ENCODE data around the gene TLCD5.
A peak's percentile ranks its signal among the peaks of the same experiment; 100 is the strongest.

The TLCD5 gene

DNA sequence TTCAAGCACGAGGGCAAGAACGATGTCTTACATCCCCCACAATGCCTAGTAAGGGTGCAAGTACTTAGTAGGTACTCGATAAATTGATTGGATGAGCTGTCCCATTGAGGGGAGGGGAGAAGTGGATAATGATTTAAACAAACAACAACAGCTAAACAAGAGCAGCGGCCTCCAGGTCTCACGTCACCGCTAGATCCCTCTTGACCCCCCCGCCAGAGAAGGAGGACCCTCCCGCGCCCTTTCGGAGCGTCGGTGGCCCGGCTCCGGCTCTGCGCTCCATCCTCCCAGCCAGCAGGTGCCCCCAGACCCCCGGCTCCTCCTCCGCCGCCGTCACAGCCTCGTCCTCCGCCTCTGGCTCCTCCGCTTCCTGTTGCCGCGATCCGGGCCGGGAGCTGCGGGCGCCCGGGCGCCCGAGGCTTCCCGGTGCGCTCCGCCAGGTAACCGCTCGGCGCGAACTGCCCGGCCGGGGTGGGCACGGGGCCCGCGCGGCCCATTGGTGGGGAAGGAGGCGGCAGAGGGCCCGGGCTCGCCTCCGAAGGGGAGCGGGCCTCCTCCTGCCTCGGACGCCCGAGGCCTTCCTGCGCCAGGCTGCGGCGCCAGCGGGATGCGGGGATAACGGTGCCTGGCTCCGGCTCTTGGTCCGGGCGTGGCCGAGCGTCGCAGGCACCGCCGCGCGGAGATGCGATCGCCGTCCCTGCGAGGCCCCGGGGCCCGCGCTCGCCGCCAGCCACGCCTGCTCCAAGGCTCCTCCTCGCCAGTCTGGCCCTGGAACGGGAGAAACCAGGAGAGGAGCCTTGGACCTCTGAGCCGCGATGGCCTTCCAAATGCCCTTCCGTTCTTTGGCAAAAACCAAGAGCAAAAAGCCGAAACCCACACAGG lies at the start of gene TLCD5:
Gene TLCD5 (plus strand): TSS at position 368 of the 879 bp plus-strand sequence. CDS start 2,143 bp downstream, outside the sequence.
- DNase-seq (ENCODE audit: low read depth), result no peak

DNA sequence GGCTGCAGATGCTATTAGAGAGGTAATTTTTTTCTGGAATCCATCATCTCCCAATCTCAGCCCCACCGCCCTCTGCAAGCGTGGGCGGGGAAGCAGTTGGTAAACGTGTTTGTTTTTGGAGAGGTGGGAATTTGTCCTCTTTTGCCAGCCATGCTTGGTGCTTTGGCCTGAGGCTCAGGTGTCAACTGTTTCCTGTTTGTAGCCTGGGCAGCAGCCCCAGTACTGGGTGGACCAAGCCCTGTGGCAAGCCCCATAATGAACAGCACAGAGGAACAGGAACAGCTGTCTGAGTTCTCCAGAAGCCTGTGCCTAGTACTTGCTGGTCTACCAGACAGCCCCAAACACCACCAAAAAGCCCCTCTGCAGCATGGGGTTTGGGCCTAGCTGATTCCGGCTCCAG lies 45.6 kb upstream of the TLCD5 start:
- DNase-seq (ENCODE audit: low read depth), result no peak

DNA sequence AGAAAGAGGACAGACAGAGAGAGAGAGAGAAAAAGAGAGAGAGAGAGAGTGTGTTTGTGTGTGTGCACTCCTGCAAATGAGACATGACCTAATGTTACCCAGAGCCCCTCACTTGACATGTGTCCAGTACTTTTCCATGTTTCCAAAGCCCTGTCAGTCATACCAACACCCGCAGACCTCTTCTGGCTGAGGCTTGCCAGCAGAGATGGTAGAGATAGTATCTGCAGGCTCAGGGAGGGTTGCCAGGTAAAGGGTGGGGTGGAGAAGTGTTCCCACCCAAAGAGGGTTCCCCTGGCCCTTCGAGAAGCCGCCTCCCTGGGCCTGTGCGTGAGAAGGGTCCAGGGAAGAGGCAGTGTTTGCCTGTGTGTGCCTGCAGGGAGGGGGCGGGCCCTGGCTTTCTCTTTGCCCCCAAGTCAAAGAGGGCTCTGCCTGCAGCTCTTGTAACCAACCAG lies 44.5 kb upstream of the TLCD5 start:
- DNase-seq (ENCODE audit: low read depth), result no peak

DNA sequence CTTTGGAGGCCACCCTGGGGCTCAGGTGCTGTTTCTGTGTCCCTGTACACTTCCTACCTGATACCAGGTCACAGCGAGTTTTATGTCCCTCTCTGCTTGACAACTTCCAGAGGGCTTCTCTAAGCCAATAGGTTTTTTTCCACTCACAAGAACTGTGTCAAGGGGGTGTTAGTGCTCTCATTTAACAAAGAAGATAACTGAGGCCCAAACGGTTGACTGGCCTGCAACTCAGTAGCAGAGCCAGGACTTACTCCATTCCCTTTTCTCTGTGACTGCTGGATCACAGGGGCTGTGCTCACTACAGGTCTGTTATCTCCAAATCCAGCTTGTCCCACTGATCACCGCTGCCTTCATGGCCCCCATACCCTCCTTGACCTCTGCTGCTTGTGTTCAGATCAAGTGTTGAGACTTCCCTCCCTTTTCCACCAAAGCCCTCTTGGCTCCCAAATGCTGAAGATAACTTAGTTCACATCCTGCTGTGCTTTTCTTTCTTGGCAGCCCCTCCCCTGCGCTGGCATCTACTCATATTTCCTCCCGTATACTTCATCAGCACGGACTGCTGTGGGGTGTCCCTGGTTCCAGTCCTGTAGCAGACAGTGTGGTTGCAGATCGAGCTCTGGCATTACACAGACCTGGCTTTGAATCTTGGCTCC lies 43.8 kb upstream of the TLCD5 start:
- DNase-seq (ENCODE audit: low read depth), result no peak

DNA sequence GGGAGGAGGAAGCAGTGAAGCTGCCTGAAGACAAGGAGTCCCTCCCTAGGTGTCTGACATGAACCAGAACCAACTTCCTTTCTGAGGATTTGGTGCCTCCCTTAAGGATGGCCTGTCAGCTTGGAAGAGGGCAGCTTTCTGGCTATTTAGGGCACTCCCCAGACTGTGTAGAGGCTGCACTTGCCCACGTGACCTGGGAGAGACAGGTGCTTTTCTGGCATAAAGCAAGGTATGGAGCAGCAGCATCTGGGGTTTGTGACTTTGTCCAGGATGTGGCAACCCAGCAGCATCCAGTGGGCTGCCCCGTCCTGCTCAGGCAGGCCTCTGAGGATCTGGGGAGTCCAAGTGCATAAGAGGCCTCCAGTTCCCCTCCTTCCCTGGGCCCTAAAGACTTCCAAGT lies 42.0 kb upstream of the TLCD5 start:
- no peak for DNase-seq (ENCODE audit: low read depth)

DNA sequence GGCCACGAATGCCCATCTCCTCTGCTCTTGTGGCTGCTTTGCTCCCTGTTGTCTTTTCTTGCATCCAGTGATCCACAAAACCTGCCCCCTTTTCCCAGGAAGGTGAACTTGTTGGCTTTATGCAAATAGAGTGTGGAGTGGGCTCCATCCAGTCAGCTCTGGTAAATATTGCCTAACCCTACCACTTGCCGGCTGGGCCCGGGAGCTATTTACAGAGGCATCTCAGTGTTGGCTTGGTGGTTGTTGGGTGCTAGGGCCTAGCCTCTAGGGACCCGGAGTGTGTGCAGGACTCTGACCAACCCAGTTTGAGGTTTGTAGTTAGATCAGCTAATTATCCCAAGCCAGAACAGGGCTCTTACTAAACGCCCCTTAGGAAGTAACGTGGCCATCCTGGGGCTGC lies 40.8 kb upstream of the TLCD5 start:
- DNase-seq (ENCODE audit: low read depth), result no peak

DNA sequence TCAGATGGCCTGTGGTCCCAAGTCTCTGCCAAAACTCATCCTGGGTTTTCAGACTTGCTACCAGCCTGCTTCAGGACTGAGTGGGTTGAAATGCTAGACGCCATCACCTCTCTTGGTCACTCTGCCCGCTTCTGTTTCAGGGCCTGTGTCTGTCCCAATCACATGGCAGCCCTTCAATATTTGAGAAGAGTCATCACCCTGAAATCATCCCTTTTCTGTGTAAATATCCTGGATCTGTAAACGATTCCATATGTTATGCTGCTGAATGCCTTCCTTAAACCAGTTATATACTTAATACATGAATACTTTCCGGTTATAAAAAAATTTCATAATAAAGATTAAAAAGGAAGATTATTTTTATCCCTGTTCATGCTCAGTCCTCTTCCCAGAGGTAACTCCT lies 39.8 kb upstream of the TLCD5 start:
- DNase-seq (ENCODE audit: low read depth), result no peak

DNA sequence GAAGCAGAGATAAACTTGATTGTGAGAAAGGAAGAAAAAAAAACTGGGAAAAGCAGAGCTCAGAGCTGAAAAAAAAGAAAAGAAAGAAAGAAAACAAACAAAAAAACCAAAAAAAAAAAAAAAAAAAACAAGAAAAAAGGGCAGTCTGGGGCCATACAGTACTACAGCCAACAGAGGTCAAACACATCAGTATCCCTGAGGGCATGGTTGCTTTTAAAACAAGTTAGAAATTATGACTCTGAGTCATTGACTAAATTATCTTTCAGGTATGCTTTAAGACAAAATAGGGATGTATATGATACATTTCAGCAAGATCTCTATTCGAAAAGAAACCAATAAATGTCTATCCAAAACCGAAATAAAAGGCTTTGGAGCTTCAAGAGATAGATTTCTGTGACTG lies 37.1 kb upstream of the TLCD5 start:
- DNase-seq (ENCODE audit: low read depth), result no peak

DNA sequence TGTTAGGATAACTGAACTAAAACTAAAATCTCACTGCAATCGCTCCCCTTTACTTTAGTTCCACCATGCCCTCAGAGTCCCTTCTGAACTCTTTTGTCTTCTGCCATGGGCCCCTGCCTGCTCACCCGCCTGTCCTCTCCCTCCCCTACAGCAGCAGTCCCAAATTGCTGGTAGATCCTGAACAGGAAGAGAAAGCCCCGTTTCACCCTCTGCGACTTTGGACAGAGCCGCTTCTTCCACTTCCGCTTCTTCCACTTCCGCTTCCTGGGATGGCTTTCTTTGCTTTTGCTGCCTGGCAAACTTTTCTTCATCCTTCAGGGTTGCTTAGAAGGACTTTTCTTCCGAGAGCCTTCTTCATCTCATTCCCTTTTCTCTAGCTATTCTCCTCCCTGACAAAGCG lies 35.7 kb upstream of the TLCD5 start:
- no peak for DNase-seq (ENCODE audit: low read depth)

DNA sequence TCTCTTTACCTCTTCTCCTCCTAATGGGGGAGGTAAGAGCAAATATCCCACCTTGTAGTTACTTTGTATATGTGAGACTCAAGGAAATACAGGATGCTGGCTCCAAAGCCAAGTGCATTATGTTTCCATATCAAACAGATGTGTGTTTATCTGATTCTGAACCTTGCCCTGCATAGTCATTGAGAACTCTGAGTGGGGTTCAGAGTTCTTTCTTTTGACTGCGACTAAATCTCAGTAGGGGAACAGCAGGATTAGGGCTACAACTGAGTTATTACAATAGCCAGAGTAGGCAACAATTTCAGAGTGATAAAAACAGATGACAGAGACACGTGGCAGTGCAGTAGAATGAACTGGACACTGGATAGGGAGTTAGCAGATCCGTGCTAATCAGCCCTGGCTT lies 34.1 kb upstream of the TLCD5 start:
- DNase-seq (ENCODE audit: low read depth), result no peak

DNA sequence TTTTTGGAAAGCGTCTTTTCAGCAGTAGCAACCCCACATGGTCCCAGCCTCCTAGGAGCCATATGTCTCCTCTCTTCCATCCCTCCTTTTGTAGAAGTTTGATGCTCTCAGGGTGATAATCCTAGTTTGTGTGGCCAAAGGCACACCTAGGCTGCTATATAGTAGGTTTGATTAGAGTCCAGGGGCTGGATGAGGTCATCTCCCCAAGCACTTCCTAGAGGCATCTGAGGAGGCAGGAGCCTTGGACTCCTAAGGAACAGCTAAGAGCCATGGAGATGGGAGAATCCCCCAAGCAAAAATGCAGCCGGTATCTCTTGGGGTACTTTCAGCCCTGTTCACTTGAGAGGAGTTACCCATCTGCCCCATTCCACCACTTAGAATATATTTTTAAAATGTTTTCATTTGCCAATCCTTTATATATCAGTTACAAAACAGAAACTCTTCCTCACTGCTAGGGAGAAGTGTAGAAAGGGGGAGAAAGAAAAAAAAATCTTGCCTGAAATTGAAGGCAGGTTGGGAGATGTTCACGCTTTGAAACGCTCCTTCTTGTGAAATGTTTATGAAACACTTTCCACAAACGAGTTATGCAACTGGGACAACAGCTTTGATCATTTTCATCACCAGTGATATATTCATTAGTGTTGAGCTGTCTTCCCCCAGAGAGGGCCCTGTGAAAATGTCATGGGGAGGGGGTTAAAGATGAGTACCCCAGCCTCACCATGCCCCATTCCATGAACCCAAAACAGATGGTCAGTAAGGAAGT lies 31.9 kb upstream of the TLCD5 start:
- no peak for DNase-seq (ENCODE audit: low read depth)

DNA sequence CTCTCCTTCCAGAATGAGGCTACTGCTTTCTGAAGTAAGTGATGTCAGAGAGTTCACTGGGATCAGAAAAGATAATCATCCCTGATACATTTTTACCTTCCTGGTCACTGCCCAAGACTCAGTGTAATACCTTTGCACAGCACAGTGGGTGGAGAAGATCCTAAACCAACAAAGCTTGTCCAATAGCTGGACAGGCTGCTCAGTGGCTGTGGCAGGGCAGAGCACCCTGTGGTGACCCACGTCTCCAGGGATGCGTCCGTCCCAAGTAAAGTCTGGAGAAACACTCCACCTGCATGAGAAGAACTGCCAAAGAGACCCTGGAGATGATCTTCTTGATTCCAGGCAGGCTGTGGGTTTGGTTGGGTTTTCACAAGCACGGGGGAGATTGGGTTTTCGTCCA lies 31.0 kb upstream of the TLCD5 start:
- DNase-seq (ENCODE audit: low read depth), result no peak

DNA sequence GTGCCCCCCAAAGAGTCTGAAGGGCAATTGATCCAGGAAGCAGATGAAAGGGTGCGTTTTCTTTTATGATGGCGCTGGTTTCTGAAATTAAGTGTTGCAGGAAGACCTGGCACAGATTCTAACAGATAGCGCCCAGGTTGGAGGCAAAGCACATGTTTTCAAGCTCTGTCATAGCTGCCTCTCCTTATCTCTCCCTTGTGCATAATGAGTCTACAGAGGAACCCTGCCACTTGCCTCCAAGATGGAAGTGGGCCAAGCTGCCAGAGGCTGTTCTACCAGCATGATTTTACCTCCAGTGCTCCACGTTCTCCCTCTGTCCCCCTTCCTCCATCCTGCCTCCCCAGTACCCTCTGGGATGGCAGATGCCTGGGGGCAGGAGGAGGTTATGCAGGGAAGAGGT lies 30.0 kb upstream of the TLCD5 start:
- no peak for DNase-seq (ENCODE audit: low read depth)

DNA sequence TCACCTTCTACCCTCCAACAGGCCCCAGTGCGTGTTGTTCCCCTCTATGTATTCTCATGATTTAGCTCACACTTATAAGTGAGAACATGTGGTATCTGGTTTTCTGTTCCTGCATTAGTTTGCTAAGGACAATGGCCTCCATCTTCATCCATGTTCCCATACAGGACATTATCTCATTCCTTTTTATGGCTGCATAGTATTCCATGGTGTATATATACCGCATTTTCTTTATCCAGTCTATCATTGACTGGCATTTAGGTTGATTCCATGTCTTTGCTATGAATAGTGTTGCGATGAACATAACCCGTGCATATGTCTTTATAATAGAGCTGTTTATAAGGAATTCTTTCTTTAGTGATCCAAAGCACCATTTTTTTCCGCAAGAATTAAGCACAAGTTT lies 28.5 kb upstream of the TLCD5 start:
- DNase-seq (ENCODE audit: low read depth), result no peak

DNA sequence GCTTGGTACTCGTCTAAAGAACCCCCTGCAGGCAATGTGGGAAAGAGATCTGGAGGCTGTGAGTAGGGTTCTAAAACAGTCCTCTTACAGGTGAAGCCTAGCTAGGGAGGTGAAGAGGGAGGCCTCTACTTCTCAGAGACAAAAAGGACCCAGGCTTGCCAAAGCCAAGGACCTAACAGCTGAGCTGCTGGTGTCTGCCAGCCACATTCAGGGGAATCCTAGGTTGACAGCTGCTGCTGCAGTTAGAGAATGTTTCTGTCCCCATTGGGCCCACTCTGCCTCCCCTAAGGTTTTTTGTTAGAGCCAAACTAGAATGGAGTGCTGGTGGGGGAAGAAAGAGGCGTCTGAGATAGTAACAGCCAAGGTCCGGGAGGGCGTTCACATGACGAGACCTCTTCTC lies 26.6 kb upstream of the TLCD5 start:
- DNase-seq (ENCODE audit: low read depth), result no peak

DNA sequence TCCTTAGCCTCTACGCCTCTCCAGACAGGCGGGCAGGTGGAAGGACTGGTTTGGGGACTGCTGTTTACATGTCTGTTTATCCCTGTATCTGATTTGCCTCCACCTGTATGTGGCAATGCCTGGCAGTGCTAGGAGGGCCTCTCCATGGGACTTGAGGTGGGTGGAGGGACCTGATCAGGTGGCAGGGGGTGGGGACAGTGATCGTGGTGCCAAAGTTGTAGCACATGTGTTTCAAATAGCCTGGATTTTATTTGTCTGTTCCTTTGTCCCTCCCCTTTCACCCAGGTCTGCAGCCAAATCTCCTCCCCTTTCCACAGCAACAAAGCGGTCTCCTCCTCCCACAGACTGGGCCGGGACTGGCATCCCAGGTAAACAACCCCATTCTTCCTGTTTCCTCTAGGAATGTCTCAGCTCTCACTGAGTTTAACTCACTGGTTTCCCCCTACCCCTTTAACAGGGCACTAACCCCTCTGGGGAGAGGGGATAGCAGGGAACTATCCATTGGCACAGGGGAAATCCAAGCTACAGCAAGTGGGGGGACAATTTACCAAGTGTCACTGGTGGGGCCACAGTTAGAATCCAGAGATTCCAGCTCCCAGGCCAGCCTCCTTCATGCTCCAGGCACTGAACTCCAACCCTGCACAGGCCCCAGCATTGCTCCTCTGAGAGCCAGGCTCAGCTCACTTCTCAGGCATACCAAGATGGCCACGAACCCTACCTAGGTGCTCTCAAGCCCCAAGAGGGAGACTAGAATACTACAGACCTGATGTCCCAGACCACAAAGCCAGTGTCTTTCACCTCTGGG lies 22.9 kb upstream of the TLCD5 start:
- DNase-seq (ENCODE audit: low read depth), result no peak

DNA sequence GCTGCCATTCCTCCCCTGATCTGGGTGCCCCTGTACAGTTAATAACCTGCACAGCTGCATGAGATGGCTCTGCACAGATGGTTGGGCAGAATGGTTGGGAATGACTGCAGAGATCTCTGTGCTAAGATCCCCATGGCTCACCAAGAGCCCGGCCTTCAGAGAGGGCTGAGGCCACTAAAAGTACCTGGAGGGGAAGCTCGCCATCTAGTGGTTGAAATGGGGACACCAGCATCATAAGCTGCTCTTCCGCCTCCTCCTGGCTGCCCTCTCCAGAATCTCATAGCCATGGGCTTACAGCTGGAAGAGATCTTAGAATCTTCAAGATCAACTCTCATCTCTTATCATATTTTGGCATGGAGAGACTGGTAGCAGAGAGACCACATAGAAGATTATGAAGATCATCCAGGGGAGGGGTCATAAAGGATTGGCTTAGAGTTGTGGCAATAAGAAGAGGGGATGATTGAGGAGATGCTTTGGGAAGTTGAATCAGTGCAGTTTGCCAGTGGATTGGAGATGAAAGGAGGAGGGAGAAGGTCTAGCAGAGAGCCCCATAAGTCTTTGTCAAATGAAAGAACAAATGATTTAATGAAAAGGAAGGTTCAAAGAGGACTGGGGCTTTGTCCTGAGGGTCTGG lies 22.0 kb upstream of the TLCD5 start:
- DNase-seq (ENCODE audit: low read depth), result no peak

DNA sequence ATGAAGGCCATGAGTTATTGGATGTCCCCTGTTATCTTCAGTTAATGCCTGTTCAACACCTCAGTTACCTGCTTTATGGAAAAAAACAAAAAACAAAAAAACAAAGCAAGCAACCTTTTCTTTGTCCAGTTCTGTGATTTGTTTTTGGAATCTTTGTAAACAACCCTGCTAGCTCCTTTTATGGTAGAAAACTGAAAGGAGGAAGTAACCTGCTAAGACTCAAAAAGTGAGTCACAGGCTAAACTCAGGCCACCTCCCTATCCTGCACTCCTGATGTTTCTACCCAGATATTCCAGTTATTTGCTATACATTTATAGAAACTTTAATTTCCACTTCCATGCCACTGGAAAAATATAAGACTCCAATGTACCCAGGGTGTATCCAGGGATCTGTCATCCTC lies 20.6 kb upstream of the TLCD5 start:
- no peak for DNase-seq (ENCODE audit: low read depth)

DNA sequence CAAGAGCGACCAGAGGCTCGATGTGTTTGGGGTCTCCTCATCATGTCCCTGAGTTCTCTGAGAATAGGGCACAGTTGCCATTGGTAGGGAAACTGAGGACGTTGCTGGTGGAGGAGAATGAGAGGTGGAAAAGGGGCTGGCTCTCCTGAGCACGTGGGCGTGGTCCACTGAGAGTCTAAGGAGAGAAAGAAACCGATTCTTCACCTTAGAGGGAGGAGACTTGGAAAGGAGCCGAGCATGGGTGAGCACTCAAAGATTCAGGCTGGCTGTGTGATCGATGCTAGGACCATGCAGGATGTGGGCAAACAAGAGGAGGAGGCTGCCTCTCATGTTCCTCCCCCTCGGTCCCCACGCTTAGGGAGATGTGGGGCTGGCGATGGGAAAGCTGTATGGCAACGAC lies 19.8 kb upstream of the TLCD5 start:
- no peak for DNase-seq (ENCODE audit: low read depth)

DNA sequence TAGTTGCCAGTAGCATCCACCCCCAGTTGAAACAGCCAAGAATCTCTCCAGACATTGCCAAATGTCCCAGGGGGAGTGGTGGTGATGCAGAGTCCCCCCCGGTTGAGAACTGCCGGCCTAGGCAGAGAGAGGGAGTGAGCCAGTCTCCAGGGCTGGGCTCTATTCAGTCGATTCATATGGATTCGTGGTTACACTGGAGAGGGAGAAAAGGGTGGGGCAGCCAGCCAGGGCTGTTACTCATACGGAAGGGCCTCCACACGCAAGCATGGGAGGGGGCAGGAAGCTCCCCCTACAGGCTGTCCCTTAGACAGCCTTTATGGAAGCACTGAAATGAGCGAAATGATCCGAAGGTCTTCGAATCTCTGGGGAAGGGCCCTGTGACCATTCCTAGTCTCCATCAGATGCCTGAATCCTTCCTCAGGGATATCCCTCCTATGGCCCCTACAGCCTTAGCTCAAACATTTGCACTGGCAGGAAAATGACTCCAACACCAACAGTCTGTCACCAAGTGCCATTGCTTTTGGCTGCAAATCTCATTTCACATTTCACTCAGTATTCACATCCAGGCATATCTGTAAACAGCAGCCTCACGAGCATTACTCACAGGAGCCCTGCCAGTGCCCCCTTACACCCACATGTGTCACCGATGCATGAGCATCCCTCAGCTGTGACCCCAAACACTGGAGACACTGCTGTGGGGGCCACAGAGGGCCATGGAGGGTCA lies 18.4 kb upstream of the TLCD5 start:
- DNase-seq (ENCODE audit: low read depth), result peak; percentile 68

DNA sequence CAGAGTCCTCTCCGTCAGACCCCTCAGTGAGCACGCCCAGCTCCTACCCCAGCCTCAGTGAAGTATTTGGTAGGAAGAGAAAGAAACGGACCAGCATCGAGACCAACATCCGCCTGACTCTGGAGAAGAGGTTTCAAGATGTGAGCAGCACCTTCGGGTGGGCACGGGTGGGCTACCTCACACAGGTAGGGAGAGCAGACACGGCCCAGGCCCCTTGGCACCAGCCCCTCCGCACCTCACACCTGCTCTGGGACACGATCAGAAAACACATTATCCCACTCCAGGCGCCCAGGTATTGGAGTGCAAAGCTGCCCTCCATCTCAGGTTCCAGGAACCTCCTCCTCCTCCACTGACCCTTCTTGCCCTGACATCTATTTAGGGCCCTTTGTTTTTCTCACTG lies 17.6 kb upstream of the TLCD5 start:
- no peak for DNase-seq (ENCODE audit: low read depth)

Data from GM04503 (cell line).